Endothelial cell of umbilical vein (primary cell): ENCODE results near the gene SNAPC4. TPM values are rescaled to one million over a fixed set of nuclear protein-coding genes. Genes with fewer than 3 reads are reported as not detected.

Source experiments
- BruUV-seq: library from RNA; stranded (reverse); fragments of 400-500 nt; replicated peaks from 2 replicates; lab custom pipeline; 2021; lab: Mats Ljungman, UMichigan
- CTCF ChIA-PET: fragments of 300-600, 350-600 bp; sonication (Branson Sonifier 250); formaldehyde crosslinking; loops from one replicate; lab custom pipeline; 2021; ENCODE audit warnings: antibody characterized with exemption, inconsistent platforms; lab: Charles Lee
- POLR2A ChIA-PET: fragments of 300-600, 350-600 bp; sonication (Branson Sonifier 250); formaldehyde crosslinking; loops from one replicate; lab custom pipeline; 2021; ENCODE audit warnings: antibody characterized with exemption, inconsistent platforms; lab: Charles Lee
- DNase-seq: peaks from one replicate; pipeline ENCODE4 v3.0.0-alpha.2; 2011; ENCODE audit warnings: low read depth, low spot score
- FAIRE-seq: peaks from 2 replicates; lab custom pipeline; 2011; peaks lifted over from hg19 to GRCh38; lab: Jason Lieb, UNC
- H2AFZ ChIP-seq: 2 replicates; pipeline ENCODE4 v1.6.0; 2012; ENCODE audit warnings: low read depth, low read length, control low read depth, inconsistent platforms
- H3K27ac ChIP-seq: 2 replicates; pipeline ENCODE4 v1.5.1; 2011; ENCODE audit warnings: low read depth, mild to moderate bottlenecking, control low read depth, low read length, moderate library complexity; ENCODE audit not compliant: insufficient read depth
- H3K27me3 ChIP-seq, 2 experiments: 2 replicates each; pipeline versions ENCODE4 v1.6.0 to v1.6.1; 2011; ENCODE audit warnings: low read length in 2 of 2, mixed read lengths in 1 of 2; ENCODE audit not compliant: control insufficient read depth in 2 of 2, insufficient read depth in 2 of 2
- H3K36me3 ChIP-seq, 2 experiments: 2 replicates in 1 of 2; 3 replicates in 1 of 2; pipeline ENCODE4 v1.5.1; 2011; ENCODE audit warnings: low read length in 2 of 2, mild to moderate bottlenecking in 1 of 2, moderate library complexity in 1 of 2; ENCODE audit not compliant: control insufficient read depth in 2 of 2, insufficient read depth in 2 of 2; ENCODE audit errors: extremely low read depth in 1 of 2
- H3K4me1 ChIP-seq: 3 replicates; pipeline ENCODE4 v1.5.1; 2011; ENCODE audit warnings: mild to moderate bottlenecking, low read length; ENCODE audit not compliant: control insufficient read depth, insufficient read depth; ENCODE audit errors: extremely low read depth
- H3K4me2 ChIP-seq: 2 replicates; pipeline ENCODE4 v1.6.1; 2011; ENCODE audit warnings: low read length, control low read depth, mixed read lengths; ENCODE audit not compliant: insufficient read depth
- H3K4me3 ChIP-seq, 3 experiments: fragments of 200-600 bp in 1 of 3; sonication (generic), shearing (Covaris generic) in 1 of 3; replicated peaks in 1 of 3; 2 replicates each; pipeline ENCODE4 v1.5.1; 2011 to 2016; ENCODE audit warnings: control low read depth in 3 of 3, low read length in 3 of 3, mild to moderate bottlenecking in 2 of 3, inconsistent platforms in 1 of 3, low read depth in 1 of 3, moderate library complexity in 1 of 3; ENCODE audit not compliant: insufficient read depth in 1 of 3
- H3K79me2 ChIP-seq: 2 replicates; pipeline ENCODE4 v1.6.0; 2012; ENCODE audit warnings: low read length, inconsistent platforms; ENCODE audit not compliant: control insufficient read depth, insufficient read depth
- H3K9ac ChIP-seq: replicated peaks from 2 replicates; pipeline ENCODE3; 2011; ENCODE audit warnings: low read length, control low read depth; ENCODE audit not compliant: insufficient read depth; ENCODE audit errors: extremely low read depth
- H3K9me1 ChIP-seq: replicated peaks from 3 replicates; pipeline ENCODE4 v1.6.0; 2011; ENCODE audit warnings: mild to moderate bottlenecking, low read length; ENCODE audit not compliant: control insufficient read depth, insufficient read depth; ENCODE audit errors: extremely low read depth
- H3K9me3 ChIP-seq: replicated peaks from 2 replicates; pipeline ENCODE4 v1.5.1; 2012; ENCODE audit warnings: low read length, inconsistent platforms; ENCODE audit not compliant: control insufficient read depth, insufficient read depth
- H4K20me1 ChIP-seq: replicated peaks from 2 replicates; pipeline ENCODE3; 2011; ENCODE audit warnings: mild to moderate bottlenecking, low read length; ENCODE audit not compliant: control insufficient read depth, insufficient read depth; ENCODE audit errors: extremely low read depth
- EZH2 ChIP-seq: IDR thresholded peaks from 2 replicates; pipeline ENCODE4 v1.6.1; 2012; ENCODE audit warnings: borderline replicate concordance, low read depth, mild to moderate bottlenecking, moderate library complexity, low read length, inconsistent platforms; ENCODE audit not compliant: severe bottlenecking
- FOS ChIP-seq: IDR thresholded peaks from 2 replicates; pipeline ENCODE4 v1.6.1; 2011; ENCODE audit warnings: mild to moderate bottlenecking, low read length, moderate library complexity, borderline replicate concordance; ENCODE audit not compliant: insufficient read depth
- GATA2 ChIP-seq: IDR thresholded peaks from 2 replicates; pipeline ENCODE4 v1.7.0; 2011; ENCODE audit warnings: low read depth, mild to moderate bottlenecking, moderate library complexity, mixed read lengths, low read length; ENCODE audit not compliant: insufficient read length, insufficient read depth
- JUN ChIP-seq: IDR thresholded peaks from 2 replicates; pipeline ENCODE4 v1.6.1; 2011; ENCODE audit warnings: borderline replicate concordance, low read depth; ENCODE audit not compliant: insufficient read length, insufficient read depth
- MAX ChIP-seq: IDR thresholded peaks from 2 replicates; pipeline ENCODE4 v1.6.1; 2011; ENCODE audit not compliant: insufficient read depth, insufficient read length
- MYC ChIP-seq: IDR thresholded peaks from one replicate; pipeline ENCODE4 v1.6.1; 2011; ENCODE audit warnings: mild to moderate bottlenecking, low read depth, low read length
- POLR2A ChIP-seq: IDR thresholded peaks from 2 replicates; pipeline ENCODE4 v1.6.1; 2012; ENCODE audit warnings: low read depth, mild to moderate bottlenecking, control low read depth, low read length
- POLR2AphosphoS5 ChIP-seq: IDR thresholded peaks from 2 replicates; pipeline ENCODE4 v1.6.1; 2012; ENCODE audit warnings: low read depth, mild to moderate bottlenecking, control low read depth, low read length, moderate library complexity; ENCODE audit not compliant: insufficient read depth
- dilution Hi-C: fragments of 300-500 bp; cut with MboI; formaldehyde crosslinking; loops from one replicate; pipeline ENCODE4 v1.15.0; 2019; ENCODE audit warnings: low sequenced_read_pairs; ENCODE audit not compliant: extremely low pct_ligation_motif_present
- intact Hi-C: fragments of 100-400 bp; cut with micrococcal nuclease; formaldehyde crosslinking; loops from one replicate; pipeline ENCODE4 v1.10.0; 2022
- polyA plus RNA-seq, 4 experiments: library from polyadenylated mRNA; depleted of rRNA in 3 of 4; stranded (reverse) in 3 of 4; unstranded in 1 of 4; fragments of >200 nt; gene quantifications; 2 replicates each; pipeline versions ENCODE4 v1.2.1 to v1.2.3, GENCODE V29; 2011 to 2012; ENCODE audit warnings: missing spikeins in 1 of 4
- total RNA-seq: library from RNA; stranded (reverse); gene quantifications from 2 replicates; pipeline ENCODE4 v1.2.3, GENCODE V29; 2021

The SNAPC4 gene
- total and polyA plus RNA-seq, 2 donors (not counting 3 experiments of a cell fraction or from before 2014, with no cell fraction given): 6.7 to 17.5 TPM

GRCh38 chr9:136359774-136360718, 39.9 kb downstream of the SNAPC4 start:
- intact Hi-C loops (no loop called here), dilution Hi-C loops (no loop called here)
- H3K79me2 ChIP-seq: peaks cover 3% of the 10 kb centered on the region
- H3K9ac ChIP-seq: no peak overlapping the region
- no peaks in the 10 kb centered on the region for H3K27me3 ChIP-seq
- no peak for TF ChIP-seq EZH2
- no peak for TF ChIP-seq GATA2
- TF ChIP-seq MAX: no peak
- no peak for TF ChIP-seq JUN
- TF ChIP-seq FOS: no peak
- TF ChIP-seq MYC: no peak
- TF ChIP-seq POLR2A: no peak
- no peak for TF ChIP-seq POLR2AphosphoS5
- DNase-seq: no peak
- peaks cover 7% of the 10 kb centered on the region for H3K4me1 ChIP-seq
- no peak overlapping the region for H3K4me3 ChIP-seq
- peaks cover 0 to 5% of the 10 kb centered on the region in 2 experiments for H3K36me3 ChIP-seq
- FAIRE-seq: no peak
- no peaks in the 10 kb centered on the region for H3K9me3 ChIP-seq
- ChIA-PET CTCF (no interaction called here), POLR2A (no interaction called here)
- no peak overlapping the region for H2AFZ ChIP-seq
- H3K9me1 ChIP-seq: no peaks in the 10 kb centered on the region
- H3K4me2 ChIP-seq: no peak overlapping the region
- no TSS peak for BruUV-seq
- no peak overlapping the region for H3K27ac ChIP-seq
- no peaks in the 10 kb centered on the region for H4K20me1 ChIP-seq
